Measurements from ENCODE around the gene GNAZ. TPM values are rescaled to one million over a fixed set of nuclear protein-coding genes. Genes with fewer than 3 reads are reported as not detected.

Gene GNAZ
- total RNA-seq, 1 donor from 2014 or later: 3.9 TPM

GRCh38 chr22:23094695-23095681, 24.7 kb downstream of the GNAZ start:
- H3K36me3 Mint-ChIP-seq (ENCODE audit: low read depth): no peaks in the 10 kb centered on the region
- H3K27ac Mint-ChIP-seq (ENCODE audit: unreplicated experiment): no peak overlapping the region
- DNase-seq (ENCODE audit: low spot score): no peak
- no peaks in the 10 kb centered on the region for H3K27me3 Mint-ChIP-seq (ENCODE audit: low read depth)
- no peak overlapping the region for H3K4me3 Mint-ChIP-seq (ENCODE audit: unreplicated experiment)
- no peaks in the 10 kb centered on the region for H3K4me1 Mint-ChIP-seq (ENCODE audit: low read depth)
- no peaks in the 10 kb centered on the region for H3K9me3 Mint-ChIP-seq (ENCODE audit: low read depth)
- TF ChIP-seq CTCF (IDR thresholded peaks at IDR 0.05): no peak

DNA sequence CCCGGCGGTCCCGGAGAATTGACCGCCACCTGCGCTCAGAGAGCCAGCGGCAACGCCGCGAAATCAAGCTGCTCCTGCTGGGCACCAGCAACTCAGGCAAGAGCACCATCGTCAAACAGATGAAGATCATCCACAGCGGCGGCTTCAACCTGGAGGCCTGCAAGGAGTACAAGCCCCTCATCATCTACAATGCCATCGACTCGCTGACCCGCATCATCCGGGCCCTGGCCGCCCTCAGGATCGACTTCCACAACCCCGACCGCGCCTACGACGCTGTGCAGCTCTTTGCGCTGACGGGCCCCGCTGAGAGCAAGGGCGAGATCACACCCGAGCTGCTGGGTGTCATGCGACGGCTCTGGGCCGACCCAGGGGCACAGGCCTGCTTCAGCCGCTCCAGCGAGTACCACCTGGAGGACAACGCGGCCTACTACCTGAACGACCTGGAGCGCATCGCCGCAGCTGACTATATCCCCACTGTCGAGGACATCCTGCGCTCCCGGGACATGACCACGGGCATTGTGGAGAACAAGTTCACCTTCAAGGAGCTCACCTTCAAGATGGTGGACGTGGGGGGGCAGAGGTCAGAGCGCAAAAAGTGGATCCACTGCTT, 25.5 kb downstream of the GNAZ start:
- no peak overlapping the region for H3K27ac Mint-ChIP-seq (ENCODE audit: unreplicated experiment)
- DNase-seq (ENCODE audit: low spot score): no peak
- H3K27me3 Mint-ChIP-seq (ENCODE audit: low read depth): no peaks in the 10 kb centered on the region
- no peak overlapping the region for H3K4me3 Mint-ChIP-seq (ENCODE audit: unreplicated experiment)
- no peaks in the 10 kb centered on the region for H3K36me3 Mint-ChIP-seq (ENCODE audit: low read depth)
- TF ChIP-seq CTCF (IDR thresholded peaks at IDR 0.05): no peak
- H3K9me3 Mint-ChIP-seq (ENCODE audit: low read depth): no peaks in the 10 kb centered on the region
- H3K4me1 Mint-ChIP-seq (ENCODE audit: low read depth): no peaks in the 10 kb centered on the region

- TF ChIP-seq CTCF (IDR thresholded peaks at IDR 0.05): no peak
- no peak for DNase-seq (ENCODE audit: low spot score)
- Mint-ChIP-seq H3K4me3 (ENCODE audit: unreplicated experiment) (no peak overlapping the region), H3K4me1 (ENCODE audit: low read depth) (no peaks in the 10 kb centered on the region), H3K27ac (ENCODE audit: unreplicated experiment) (no peak overlapping the region), H3K36me3 (ENCODE audit: low read depth) (no peaks in the 10 kb centered on the region), H3K27me3 (ENCODE audit: low read depth) (no peaks in the 10 kb centered on the region), H3K9me3 (ENCODE audit: low read depth) (no peaks in the 10 kb centered on the region)
Measured at GRCh38 chr22:23097412-23098229, 27.3 kb downstream of the GNAZ start.

GRCh38 chr22:23098230-23098705, 27.9 kb downstream of the GNAZ start:
- Mint-ChIP-seq H3K27me3 (ENCODE audit: low read depth) (no peaks in the 10 kb centered on the region), H3K9me3 (ENCODE audit: low read depth) (no peaks in the 10 kb centered on the region), H3K4me3 (ENCODE audit: unreplicated experiment) (no peak overlapping the region), H3K4me1 (ENCODE audit: low read depth) (no peaks in the 10 kb centered on the region), H3K27ac (ENCODE audit: unreplicated experiment) (no peak overlapping the region), H3K36me3 (ENCODE audit: low read depth) (no peaks in the 10 kb centered on the region)
- no peak for DNase-seq (ENCODE audit: low spot score)
- TF ChIP-seq CTCF (IDR thresholded peaks at IDR 0.05): no peak
